HG03196 (cell line): Measurements from ENCODE around the gene HIPK4.
"Not testable (repeated sequence)": the region's sequence is repeated elsewhere in the genome, so short reads cannot be mapped to it uniquely, and the experiment has no call there.

Experiments used
- ATAC-seq: cut with Tn5 transposase; IDR thresholded peaks from one replicate; pipeline ENCODE4 v1.9.1; 2021; ENCODE audit not compliant: unreplicated experiment

Gene HIPK4, protein sequence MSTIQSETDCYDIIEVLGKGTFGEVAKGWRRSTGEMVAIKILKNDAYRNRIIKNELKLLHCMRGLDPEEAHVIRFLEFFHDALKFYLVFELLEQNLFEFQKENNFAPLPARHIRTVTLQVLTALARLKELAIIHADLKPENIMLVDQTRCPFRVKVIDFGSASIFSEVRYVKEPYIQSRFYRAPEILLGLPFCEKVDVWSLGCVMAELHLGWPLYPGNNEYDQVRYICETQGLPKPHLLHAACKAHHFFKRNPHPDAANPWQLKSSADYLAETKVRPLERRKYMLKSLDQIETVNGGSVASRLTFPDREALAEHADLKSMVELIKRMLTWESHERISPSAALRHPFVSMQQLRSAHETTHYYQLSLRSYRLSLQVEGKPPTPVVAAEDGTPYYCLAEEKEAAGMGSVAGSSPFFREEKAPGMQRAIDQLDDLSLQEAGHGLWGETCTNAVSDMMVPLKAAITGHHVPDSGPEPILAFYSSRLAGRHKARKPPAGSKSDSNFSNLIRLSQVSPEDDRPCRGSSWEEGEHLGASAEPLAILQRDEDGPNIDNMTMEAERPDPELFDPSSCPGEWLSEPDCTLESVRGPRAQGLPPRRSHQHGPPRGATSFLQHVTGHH

GRCh38 chr19:40390084-40390742 is at the start of gene HIPK4:
HIPK4 (minus strand) TSS chr19:40390181; CDS start chr19:40389902, 279 bp downstream.
- no peak for ATAC-seq

GRCh38 chr19:40438284-40438683 is 48.3 kb upstream of the HIPK4 start:
- ATAC-seq: no peak

- ATAC-seq: peak; percentile 58
These were observed 43.6 kb upstream of the HIPK4 start for GRCh38 chr19:40433391-40434216.

DNA sequence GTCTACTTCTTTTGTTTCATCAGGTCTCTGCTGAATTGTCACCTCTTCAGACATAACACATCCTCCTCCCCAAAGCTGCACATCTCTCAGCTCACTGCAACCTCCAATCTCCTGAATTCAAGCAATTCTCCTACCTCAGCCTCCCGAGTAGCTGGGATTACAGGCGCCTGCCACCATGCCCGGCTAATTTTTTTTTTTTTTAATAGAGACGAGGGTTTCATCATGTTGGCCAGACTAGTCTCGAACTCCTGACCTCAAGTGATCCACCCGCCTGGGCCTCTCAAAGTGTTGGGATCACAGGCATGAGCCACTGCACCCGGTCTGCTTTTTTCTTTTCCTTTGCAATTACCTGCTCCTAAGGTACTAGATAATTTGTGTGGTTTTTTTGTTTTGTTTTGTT is 42.8 kb upstream of the HIPK4 start:
- not testable (repeated sequence) for ATAC-seq

DNA sequence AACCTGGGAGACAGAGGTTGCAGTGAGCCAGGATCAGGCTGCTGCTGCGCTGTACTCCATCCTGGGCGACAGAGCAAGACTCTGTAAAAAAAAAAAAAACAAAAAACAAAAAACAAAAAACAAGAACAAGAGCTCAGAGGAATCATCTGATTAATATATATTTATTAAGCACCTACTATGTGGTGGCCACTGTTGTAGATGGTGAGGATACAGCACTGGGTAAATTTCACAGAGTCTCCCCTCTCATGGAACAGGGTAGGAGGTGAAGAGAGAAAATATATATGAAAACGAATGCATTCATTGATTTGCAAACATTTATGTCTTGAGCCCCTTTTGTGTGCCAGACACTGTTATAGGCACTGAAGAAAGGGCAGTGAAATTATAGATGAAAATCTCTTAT is 41.7 kb upstream of the HIPK4 start:
- no peak for ATAC-seq

DNA sequence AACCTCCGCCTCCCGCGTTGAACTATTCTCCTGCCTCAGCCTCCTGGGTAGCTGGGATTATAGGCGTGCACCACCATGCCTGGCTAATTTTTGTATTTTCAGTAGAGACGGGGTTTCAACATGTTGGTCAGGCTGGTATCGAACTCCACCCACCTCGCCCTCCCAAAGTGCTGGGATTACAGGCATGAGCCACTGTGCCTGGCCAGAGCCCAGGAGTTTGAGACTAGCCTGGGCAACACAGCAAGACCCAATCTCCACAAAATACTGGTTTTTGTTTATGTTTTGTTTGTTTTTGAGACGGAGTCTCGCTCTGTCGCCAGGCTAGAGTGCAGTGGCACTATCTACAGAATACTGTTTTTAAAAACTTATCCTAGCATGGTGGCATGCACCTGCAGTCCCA is 40.3 kb upstream of the HIPK4 start:
- ATAC-seq: not testable (repeated sequence)

DNA sequence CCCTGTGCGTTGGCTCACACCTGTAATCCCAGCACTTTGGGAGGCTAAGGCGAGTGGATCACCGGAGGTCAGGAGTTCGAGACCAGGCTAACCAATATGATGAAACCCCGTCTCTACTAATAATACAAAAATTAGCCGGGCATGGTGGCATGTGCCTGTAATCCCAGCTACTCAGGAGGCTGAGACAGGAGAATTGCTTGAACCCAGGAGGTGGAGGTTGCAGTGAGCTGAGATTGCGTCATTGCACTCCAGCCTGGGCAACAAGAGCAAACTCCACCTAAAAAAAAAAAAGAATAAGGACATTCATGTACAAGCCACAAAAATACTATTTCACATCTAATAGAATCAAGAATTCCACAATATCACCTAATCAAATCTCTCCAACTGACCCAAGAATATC is 38.2 kb upstream of the HIPK4 start:
- ATAC-seq: not testable (repeated sequence)

DNA sequence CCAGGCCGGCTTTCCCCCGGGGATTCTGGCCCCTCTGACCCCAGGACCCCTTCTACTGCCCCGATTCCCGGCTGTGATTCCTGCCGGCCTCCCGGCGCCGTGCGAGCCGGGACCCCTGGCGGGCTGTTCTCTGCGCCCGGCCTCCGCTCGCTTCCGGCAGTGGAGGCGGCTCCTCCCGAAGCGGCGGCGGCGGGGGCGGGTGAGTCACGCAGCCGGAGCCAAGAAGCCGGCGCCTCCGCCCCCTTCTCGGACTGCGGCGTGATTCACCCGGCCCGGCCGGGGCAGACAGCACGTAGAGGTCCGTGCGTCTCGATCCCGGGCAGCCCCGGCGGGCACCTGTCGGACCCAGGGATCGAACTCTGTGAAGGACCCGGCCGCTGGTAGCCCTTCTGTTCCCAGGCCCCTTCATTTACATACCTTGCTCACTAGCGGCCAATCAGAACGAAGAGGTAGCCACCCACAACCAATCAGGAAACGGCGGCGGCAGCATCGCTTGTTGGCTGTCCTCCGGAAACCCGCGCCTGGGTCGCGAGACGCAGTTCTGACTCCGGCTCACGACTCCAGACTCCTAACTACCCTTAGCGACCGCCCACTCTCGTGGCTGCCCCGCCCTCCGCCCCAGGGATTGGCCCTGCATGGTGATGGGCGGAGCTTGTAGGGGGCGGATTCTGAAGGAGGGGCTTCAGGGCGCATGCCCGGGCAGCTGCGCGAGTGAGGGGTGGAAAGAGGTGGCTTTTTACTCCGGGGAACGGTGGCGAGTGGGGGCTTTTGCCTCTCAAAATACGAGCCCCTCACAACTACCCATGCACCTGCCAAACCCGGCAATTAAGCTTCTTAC is 35.7 kb upstream of the HIPK4 start, which contains the start of gene SERTAD1:
Gene SERTAD1 (minus strand): TSS at position 543 of the 838 bp plus-strand sequence. CDS start 2,446 bp downstream, outside the sequence.
- peak; percentile 82 for ATAC-seq

DNA sequence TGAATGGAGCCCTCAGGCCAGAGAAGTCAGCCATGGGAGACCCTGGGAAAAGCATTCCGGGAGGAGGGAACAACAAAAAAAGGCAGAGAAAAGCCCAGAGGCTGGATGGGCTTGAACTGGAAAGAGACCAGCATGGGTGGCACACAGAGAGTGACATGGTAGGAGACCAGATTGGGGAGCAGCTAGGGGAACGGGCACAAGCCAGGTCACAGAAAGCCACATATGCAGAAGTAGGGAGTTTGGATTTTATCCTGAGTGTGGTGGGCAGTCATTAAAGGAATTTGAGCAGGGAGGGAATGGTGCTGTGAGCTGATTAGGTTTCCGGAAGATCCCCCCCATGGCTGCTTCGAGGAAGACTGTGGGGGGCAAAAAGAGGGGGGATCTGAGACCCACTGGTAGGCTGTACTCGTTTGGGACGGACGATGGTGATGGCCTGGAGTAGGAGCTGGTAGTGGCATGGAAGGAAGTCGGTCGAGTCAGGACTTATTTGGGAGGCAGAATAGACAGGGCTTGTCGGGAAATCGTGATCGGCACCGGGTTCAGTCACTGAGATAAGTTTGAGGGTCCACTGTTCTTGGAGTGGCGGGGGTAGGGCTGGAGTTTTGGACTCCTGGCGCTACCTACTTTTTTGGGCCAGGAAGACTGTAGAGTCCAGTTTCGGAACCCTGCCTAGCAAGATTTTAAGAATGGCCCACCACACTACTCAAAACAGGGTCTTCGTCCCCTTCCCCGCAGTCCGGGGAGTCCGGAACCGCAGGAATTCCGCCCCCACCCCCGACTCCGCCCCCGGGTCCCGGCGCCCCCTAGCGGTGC is 34.9 kb upstream of the HIPK4 start:
- no peak for ATAC-seq

GRCh38 chr19:40423938-40424337 is 34.0 kb upstream of the HIPK4 start:
- ATAC-seq: no peak

DNA sequence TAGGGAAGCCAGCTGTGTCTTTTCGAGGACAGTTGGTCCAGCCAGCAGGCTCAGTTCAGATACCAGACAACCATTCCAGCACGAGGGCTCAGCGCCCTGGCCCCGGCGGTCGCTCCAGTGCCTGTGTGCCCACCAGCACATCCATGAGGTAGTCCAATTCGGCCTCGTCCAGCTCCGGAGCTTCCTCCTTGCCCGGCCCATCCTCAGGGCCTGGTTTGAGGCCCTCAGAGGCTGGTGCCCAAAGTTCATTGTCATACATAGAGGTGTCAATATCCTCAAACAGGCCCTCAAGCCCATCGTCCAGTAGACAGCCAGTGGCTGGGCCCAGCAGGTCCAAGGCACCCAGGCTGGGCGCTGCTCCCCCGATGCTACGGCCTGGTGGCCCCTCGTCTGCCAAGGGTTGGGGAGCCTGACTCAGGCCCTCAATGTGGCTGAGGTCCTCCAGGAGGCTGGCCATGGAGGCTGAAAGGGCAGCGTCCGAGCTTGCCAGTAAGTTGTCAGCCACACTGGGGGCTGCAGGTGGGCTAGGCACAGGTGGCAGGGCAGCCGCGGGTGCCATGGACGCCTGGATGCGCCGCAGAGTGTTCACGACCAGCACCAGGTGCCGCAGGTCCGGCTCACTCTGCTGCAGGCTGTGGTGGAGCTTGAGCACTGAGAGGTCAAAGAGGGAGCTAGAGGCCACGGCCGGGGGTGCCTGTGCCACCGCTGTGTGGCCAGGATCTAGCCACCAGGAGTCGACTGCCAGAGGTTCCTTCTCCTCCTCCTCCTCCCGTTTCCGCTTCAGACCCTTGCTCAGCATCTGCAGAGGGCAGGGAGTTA is 33.0 kb upstream of the HIPK4 start:
- no peak for ATAC-seq

DNA sequence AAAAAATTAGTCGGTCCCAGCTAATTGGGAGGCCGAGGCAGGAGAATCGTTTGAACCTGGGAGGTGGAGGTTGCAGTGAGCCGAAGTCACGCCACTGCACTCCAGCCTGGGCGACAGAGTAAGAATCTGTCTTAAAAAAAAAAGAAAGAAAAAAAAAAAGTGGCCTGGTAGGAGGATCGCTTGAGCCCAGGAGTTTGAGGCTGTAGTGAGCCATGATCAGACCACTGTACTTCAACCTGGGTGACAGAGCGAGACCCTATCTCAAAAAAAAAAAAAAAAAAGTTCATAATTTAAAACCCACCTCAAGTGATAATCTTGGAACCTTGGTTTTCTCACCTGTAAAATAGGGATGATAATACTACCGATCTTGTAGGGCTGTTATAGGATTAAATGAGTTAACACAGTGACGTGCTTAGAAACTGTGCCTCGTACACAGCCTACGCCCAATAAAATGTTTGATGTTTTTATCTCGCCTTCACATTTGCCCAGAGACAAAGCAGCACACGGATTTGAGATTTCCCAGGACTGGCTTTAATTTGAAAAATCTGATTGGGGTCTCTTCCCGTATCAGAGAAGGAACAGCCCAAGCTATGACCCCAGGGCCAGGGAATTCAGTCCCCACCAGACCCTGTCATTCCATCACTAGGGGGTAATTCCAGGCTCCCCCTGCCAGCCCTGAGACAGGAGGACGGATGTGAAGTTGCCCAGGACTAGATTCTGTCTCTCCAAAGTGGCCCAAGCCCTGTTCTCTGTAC is 32.2 kb upstream of the HIPK4 start:
- no peak for ATAC-seq

DNA sequence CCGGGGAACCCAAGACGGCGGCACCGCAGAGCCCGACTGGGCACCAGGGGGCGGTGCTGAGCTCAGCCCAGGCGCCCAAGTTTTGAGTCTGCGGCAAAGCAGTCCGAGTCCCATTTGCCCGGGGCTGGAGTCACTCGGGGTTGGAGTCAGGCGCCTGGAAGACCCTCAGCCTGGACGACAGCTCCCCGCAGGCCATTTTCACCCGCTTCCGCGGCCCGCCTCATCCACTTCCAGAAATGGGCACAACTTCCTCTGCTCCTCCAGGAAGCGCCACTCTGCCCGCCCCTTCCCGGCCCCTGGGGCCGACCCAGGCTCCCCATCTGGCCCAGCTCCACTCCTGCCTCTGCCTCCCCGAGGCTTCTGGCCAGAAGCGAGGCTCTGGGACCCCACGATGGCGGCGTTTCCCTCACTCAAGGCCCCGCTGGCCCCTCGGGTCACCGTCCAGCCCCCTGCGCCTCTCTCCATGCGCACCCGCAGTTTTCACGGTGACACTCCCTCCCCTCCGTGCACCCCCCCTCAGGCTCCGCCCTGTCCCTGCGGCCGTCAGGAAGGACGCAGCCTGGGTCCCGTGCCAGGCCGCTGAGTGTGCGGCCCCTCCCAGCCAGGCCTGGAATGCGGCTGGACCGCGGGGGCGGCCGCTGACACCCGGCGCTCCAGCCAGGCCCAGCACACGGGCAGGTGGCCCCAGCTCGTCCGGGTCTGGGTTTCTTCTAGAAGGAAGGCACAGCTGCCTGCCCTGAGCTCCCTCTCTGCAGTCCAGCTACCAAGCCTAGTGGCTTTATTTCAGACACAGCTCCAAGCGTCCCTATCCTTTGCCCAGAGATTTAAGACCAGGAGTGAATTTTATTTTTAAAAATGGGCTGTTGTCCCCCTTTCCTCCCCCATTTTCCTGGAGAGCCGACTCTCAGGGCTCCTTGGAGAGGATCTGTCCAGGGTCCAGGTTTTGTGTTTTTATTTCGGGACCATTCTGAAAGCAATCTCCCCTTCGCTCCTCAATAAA is 31.1 kb upstream of the HIPK4 start:
- peak; percentile 30 for ATAC-seq

DNA sequence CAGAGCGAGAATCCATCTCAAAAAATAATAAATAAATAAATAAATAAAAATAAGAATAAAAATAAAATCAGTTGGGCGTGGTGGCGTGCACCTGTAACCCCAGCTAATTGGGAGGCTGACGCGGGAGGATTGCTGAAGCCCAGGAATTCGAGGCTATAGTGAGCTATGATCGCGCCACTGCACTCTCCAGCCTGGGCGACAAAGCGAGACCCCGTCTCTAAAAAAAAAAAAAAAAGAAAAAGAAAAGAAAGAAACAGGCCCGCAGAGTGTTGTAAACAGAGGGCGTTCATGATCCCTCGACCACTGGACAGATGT is 30.4 kb upstream of the HIPK4 start:
- ATAC-seq: no peak

- no peak for ATAC-seq
These were observed 29.8 kb upstream of the HIPK4 start for GRCh38 chr19:40419780-40420179.

DNA sequence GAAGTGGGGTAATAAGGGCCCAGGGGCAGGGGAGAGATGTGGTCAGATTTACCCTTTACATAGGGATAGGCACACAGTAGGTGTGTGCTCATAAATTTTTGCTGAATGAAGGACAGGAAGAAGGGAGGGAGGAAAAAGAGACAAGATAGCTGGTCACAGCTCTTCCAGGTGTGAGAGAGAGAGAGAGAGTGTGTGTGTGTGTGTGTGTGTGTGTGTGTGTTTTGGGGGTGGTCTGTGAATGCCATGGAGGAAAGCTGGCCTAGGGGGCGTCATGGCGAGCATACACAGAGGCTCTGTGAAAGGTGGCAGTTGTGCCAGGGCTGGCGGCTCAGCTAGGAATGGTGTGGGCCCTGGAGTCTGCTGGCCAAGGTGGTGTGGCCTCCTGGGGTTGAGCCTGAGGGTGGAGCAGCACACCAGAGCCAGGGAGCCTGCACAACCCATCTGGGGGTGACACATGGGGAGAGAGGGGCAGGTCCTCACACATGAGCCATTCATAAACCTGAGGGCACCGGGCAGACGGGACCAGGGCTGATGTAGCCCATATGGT is 29.2 kb upstream of the HIPK4 start:
- no peak for ATAC-seq
